HG03460 (cell line): ENCODE measurements around the gene RNU7-1.

Source experiments
- ATAC-seq: cut with Tn5 transposase; IDR thresholded peaks from one replicate; pipeline ENCODE4 v1.9.1; 2021; ENCODE audit not compliant: unreplicated experiment

RNU7-1 gene

GRCh38 chr12:6936636-6937480, 6.8 kb upstream of the RNU7-1 start:
- peak; percentile 11 for ATAC-seq

- ATAC-seq, result peak; percentile 86
Measured at GRCh38 chr12:6937481-6938352, 5.9 kb upstream of the RNU7-1 start.

- ATAC-seq, result no peak
Measured at GRCh38 chr12:6938353-6939190, 5.0 kb upstream of the RNU7-1 start.

GRCh38 chr12:6939191-6939540, 4.5 kb upstream of the RNU7-1 start:
- ATAC-seq, result no peak

GRCh38 chr12:6941267-6941666, 2.3 kb upstream of the RNU7-1 start:
- no peak for ATAC-seq

- ATAC-seq, result no peak
Measured at GRCh38 chr12:6941782-6942181, 1.8 kb upstream of the RNU7-1 start.

GRCh38 chr12:6942331-6942665, 1.3 kb upstream of the RNU7-1 start:
- ATAC-seq, result no peak

GRCh38 chr12:6943389-6943721, 261 bp upstream of the RNU7-1 start:
- peak; percentile 31 for ATAC-seq

- peak; percentile 47 for ATAC-seq
Measured at GRCh38 chr12:6944381-6945186, 968 bp downstream of the RNU7-1 start.

GRCh38 chr12:6945613-6946012, 2.0 kb downstream of the RNU7-1 start:
- ATAC-seq, result no peak

- no peak for ATAC-seq
Measured at GRCh38 chr12:6946033-6946919, 2.7 kb downstream of the RNU7-1 start.

GRCh38 chr12:6946920-6947374, 3.3 kb downstream of the RNU7-1 start:
- no peak for ATAC-seq

GRCh38 chr12:6947615-6948014, 4.0 kb downstream of the RNU7-1 start:
- ATAC-seq, result no peak

GRCh38 chr12:6948873-6949594, 5.4 kb downstream of the RNU7-1 start:
- ATAC-seq, result no peak

GRCh38 chr12:6950401-6950801, 6.8 kb downstream of the RNU7-1 start:
- ATAC-seq, result no peak

GRCh38 chr12:6950811-6951540, 7.4 kb downstream of the RNU7-1 start, which contains the start of gene PTPN6:
PTPN6 (plus strand) TSS chr12:6951356; CDS start chr12:6951513, 157 bp downstream.
- peak; percentile 23 for ATAC-seq

- no peak for ATAC-seq
Measured at GRCh38 chr12:6951551-6952120, 8.0 kb downstream of the RNU7-1 start.
